Mucosa of gallbladder (tissue), 1 donor: Measurements from ENCODE around the gene SLC12A1. TPM values are rescaled to one million over a fixed set of nuclear protein-coding genes. Genes with fewer than 3 reads are reported as not detected.

Source experiments
- total RNA-seq: library from RNA; stranded (reverse); gene quantifications from one replicate; pipeline ENCODE4 v1.2.1, GENCODE V29; 2021
- donor health status: DM: no; HTN: no; CAD: no.

SLC12A1 gene
- total RNA-seq, 1 donor from 2014 or later = not detected

Other genes starting within 250 kb of the SLC12A1 start
- not detected for gene SLC24A5, start 85.3 kb upstream of the SLC12A1 start, total RNA-seq
- gene MYEF2, start 28.0 kb upstream of the SLC12A1 start, total RNA-seq = 41.1 TPM
- 0.06 TPM for gene CTXN2, start 14.6 kb upstream of the SLC12A1 start, total RNA-seq
- 95.0 TPM for gene DUT, start 125.1 kb downstream of the SLC12A1 start, total RNA-seq